CMK (cell line): ENCODE results near the gene CPTP.

Experiments used
- DNase-seq: peaks from one replicate; pipeline ENCODE4 v3.0.0-alpha.2; 2010; ENCODE audit warnings: low read depth

The CPTP gene

DNA sequence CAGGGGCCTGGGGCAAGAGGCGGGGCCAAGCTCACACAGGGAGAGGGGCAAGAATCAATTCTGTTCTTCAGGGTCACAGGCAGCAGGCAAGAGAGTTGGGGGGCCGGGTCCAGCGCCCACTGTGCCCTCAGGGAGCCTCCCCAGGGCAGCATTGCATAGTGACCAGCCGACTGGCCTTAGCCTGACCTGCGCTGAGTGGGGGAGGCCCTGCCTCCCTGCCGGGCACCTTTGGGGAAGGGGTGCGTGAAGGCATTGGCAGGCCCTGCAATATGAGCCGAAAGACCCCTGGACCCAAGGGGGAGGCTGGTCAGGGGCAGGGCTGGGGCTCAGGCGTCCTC, 32.2 kb upstream of the CPTP start:
- DNase-seq, result no peak

DNA sequence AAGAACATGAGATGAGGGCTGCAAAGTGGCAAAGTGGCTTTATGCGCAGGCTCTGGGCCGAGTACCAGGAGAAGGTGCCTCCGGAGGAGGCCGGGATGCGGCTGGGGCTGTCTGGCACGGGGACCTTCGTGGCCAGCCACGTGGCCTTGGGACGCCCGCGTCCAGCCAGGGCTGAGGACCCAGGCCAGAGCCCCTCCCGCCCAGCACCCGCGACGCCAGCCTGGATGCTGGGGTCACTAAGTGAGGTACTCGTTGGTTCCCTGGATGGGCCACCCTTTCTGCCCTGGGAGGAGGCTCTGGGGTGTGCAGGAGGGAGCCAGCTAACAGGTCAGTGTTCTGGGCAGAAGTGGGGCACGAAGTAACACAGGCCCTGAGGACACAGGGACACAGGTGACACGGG, 31.8 kb upstream of the CPTP start:
- DNase-seq, result no peak

DNA sequence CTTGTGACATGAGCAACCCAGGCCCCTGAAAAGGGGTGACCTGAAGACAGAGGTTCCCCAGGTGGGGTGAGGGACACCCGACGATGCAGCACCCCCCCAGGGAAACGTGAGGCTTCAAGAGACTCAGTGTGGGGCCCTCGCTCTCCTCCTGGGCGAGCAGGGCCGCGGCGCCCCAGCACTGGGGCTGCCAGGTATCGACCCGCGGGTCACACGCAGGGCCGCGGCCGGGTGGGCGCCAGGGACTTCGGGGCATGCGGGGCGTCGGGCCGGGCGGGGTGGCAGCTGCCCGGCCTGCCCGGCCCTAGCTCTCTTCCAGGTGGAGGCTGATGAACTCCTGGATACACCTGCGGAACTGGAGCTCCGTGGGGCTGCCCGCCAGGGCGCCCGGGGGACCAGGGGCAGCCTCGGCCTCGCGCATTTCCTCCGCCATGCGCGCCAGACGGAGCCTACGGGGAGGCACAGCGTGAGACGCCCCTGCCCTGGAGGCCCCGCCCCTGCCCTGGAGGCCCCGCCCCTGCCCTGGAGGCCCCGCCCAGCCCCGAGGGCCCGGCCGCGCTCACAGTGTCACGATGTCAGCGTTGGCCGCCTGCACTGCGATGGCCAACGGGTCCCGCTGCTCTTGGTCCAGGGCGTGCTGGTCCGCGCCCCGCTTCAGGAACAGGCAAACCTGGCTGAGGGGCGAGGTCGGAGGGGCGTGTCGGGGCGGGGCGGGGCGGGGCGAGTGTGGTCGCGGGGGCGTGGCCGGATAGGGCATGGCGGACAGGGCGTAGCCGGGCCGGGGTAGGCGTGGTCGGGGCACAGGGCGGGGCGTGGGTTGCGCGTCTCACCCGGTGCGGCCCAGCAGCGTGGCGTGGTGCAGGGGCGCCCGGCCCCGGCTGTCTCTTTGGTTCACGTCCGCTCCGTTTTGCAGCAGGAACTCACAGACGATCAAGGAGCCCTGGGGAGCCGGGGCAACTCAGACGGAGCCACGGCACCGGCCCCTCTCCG, 31.0 kb upstream of the CPTP start:
- DNase-seq, result no peak

DNA sequence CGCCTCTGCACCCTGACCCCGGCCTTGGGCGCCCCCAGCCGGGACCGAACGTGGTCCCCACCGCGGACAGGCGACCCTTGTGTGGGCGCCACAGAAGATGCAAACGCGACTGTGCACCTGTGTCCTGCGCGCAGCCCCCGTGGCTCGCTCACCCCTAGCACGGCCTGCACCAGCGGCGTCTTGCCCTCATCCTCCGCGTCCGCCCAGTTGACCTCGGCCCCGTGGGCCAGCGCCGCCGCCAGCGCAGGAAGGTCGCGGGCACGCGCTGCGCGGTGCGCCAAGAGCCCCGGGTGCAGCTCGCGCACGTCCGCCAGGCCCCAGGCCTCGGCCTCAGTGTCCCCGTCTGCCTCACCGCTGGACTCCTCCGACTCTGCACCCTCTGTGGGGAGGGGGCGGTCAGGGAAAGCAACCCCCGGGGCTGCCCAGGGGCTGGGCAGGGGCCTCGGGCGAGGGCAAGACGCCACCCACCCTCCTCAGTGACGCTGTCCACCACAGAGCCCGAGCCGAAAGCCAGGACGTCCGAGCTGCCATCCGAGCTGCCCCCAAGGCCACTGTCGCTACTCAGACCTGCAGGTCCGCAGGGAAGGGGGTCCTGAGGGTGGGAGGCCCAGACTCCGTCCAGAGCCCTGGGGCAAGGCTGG, 30.2 kb upstream of the CPTP start:
- DNase-seq, result no peak

DNA sequence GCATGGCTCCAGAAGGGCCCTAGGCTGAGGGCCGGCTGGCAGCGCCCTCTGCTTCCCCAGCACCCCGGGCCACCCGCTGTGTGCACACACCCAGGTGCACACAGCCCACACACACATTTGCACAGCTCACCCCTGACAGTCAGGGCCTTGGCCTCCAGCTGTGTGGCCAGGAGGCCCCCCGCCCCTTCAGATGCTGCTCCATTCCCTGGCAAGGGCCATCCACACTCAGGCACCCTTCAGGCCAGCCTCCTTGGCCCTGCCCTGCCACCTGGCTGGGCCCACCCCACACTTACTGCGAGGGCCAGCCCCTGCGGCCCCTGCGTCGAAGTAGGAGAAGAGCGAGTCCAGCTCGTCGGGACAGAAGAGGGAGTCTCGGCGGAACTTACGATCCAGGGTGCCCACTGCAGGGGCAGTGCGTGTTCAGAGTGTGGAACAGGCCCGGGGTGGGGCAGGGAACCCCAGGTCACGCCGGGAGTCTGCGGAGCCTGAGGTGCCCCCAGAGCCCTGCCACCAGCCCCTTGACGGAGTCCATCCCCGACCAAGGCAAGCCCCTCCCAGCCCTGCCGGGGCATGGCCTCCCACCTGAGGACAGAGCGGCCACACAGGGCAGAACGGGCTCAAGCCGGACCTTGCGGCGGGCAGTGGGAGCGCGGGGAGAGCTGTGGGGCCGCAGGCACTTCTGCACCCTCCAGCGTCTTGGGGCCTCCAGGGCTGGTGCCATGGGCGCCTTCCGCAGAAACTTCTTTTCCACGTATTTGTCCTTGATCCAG, 29.3 kb upstream of the CPTP start:
- DNase-seq, result no peak

DNA sequence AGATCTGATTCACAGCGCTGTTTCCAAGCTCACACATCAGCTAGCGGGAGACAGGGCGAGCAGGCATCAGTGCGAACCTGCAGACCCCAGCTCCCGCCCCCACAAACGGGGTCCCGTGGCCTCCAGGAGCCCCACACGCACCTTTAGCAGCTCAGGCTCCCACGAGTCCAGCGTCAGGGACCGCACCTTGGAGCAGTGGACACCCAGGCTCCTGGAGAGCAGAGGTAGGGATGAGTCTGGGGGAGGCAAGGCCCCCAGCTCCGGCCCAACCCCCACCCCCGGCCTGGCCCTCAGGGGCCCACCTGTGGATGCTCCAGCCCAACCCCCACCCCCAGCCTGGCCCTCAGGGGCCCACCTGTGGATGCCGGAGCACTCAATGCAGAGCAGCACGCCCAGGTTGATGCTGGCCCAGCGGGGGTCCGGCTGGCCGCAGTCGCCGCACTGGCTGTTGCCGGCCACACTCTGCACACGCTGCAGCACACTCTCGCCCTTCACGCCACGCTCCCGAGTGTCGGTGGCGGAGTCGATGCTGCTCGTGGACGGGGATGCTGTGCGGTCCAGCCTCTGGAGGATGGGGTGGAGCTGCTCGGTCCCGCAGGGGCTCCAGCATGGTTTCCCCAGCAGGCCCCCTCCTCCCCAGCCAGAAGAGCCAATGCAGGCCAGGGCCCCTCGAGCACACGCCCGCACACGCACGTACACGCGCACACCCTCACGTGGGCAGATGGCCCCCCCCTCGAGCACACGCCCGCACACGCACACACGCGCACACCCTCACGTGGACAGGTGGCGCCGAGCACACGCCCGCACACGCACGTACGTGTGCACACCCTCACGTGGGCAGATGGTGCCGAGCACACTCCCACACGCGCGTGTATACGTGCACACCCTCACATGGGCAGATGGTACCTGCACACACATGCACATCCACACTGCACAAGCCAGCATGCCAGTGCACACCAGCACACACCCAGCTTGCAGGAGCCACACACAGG, 28.2 kb upstream of the CPTP start:
- no peak for DNase-seq

DNA sequence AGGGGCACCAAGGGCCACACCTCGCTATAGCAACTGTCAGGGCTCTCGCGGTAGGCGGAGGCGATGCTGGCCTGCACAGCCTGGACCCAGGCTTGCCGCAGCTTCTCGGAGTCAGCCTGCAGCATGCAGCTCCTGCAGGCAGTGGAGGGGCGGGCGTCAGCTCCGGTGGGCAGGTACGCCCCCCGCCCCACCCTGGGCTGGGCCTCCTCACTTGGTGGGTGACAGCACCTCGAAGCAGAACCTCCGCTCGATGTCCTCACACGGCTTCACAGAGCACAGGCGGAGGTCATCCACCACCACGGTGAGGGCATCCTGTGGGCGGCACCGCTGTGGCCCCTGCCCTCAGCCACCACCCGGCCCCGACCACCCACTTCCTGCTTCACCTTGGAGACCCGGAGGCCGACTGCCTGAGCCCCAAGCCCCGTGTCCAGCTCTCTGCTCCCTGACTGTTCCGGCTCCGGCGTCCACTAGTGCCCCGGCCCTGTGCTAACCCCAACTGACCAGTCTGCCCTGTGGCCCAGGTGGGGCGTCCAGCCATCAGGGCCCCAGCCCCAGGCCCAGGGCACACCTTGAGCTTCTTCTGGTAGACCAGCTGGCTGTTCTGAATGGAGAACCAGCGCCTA, 26.7 kb upstream of the CPTP start:
- no peak for DNase-seq

DNA sequence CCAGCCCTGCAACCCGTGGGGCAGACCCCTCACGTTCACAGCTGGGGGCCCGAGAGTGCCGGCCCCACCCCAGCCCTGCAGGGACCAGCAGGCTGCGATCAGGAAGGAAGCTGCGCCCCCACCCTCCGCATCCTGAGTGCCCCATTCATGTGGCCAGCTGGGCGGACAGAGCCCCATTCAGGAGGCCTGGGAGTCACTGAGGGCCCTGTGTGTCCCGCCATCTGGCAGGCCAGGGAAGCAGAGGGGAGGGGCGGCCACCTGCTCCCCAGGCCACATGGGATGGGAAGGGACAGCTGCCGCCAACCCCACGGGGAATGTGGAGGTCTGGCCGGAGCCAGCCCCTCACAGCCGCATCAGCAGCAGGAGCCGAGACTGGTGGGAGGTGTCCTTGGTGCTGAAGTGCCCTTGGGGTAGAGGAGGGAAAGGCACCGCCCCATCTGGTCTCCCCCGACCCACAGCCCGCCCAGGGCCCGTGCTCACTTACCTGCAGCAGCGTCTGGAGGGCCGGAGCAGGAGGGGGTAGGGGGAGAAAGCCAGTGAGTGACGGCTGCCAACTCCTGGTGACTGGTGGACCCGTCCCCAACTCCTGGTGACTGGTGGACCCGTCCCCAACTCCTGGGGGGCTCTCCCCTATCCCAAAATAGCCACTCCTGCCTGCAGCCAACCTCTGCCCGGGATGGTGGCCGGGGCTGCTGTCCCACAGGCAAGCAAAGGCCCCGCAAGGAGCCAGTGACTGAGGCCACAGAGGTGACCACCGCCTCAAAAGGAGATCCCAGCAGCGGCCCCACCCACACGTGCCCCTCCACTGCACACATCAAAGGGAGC, 25.5 kb upstream of the CPTP start:
- no peak for DNase-seq

DNA sequence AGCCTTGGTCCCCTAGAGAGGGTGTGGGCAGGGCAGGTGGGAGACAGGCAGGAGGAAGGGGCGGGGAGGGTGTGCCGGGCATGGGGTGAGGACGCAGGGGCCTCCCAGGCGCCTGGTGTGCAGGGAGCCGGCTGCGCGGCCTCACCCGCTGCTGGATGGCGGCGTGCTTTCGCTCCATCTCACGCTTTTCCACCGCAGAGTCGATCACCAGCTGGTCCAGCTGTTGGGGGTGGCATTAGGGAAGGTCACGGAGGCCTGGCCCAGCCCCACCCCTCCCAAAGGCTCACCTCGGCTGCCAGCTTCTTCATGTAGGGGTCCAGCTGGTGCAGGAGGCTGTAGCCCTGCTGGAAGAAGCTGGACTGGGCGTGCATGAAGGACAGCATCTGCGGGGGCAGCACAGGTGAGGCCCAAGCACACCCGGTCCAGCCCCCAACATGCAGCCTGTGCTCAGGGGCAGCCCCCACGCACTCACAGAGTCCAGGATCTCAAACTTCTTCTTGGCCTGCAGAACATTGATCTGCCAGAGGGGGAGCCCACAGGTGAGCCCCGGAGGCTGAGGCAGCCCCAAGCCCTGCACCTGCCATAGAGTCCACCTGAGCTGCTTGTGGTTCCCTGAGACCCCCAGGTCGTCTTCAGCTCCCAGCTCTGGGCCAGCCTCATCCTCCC, 24.8 kb upstream of the CPTP start:
- DNase-seq, result no peak

DNA sequence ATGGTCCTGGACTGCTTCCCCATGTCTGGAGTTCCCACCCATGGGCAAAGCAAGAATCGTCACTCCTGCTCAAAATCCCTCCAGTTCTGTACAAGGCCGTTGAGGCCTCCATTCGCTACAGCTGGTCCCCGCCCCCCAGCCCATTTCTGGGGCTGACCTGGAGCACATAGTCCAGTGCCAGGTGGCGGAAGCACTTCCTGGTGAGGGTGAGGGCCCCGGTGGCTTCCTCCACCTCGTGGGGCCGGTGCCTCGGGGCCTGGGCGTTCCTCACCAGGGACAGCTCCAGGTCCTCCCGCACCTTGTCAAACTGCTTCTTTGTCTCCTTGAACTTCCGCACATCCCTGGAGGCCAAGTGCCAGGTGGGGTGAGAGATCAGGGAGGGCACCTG, 24.3 kb upstream of the CPTP start:
- no peak for DNase-seq

DNA sequence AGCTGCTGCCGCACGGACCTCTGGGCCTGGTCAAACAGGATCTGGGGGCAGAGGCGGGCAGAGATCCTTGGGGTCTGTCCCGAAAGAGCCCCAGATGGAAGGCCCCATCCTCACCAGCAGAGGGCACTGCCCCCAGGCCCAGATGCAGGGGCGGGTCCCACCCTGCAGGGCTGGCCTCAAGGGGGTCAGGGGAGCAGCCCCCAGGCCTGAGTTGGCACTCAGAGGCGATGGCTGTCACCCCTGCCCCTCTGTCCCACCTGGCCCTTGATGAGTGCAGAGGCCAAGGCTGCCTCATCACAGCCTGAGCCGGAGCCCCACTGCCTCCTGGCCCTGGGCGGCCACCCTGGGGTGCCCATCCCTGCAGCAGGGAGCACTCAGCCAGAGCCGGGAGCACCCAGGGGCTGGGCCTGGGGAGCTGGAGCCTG, 22.6 kb upstream of the CPTP start:
- no peak for DNase-seq

DNA sequence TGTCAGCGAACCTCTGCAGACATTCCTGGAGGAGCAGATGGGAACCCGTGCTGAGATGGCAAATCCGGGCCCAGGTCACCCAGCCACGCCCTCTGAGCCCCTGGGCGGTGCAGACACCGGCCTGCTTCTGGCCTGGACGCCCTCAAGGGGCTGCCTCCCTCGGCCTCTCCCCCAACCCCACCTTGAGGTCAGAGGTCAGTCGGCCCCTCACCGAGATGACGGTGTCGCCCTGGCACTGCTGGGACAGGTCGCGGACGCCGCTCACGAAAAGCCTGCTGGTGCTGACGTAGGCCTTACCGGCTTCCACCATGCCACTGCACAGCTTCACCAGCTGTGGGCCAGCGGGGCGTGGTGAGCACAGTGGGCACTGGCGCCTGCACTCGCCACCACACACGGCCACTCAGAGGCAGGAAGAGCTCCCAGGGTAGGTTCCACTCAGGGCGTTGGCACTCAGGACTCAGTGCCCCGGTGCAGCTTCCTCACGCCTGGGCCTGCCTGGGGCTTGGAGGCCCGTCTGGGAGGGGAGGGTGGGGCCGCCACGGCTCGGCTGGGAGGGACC, 21.6 kb upstream of the CPTP start:
- DNase-seq, result no peak

DNA sequence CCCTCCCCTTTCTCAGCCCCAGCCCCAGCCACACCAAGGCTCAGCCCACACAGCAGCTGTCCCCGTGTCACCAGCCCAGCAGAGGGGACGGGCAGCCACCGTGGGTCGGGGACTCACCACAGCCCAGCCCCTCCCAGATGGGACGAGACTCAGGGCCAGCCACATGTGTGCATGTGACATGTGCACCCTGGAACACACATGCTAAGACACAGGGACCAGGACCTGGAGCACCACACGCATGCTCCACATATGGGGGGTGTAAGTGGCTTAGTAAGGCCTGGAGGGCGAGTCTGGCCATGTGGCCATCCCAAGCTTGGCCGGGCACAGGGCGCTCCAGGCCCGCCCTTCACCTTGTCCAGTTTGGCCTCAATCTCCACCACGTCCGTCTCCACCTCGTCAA, 20.9 kb upstream of the CPTP start:
- no peak for DNase-seq

DNA sequence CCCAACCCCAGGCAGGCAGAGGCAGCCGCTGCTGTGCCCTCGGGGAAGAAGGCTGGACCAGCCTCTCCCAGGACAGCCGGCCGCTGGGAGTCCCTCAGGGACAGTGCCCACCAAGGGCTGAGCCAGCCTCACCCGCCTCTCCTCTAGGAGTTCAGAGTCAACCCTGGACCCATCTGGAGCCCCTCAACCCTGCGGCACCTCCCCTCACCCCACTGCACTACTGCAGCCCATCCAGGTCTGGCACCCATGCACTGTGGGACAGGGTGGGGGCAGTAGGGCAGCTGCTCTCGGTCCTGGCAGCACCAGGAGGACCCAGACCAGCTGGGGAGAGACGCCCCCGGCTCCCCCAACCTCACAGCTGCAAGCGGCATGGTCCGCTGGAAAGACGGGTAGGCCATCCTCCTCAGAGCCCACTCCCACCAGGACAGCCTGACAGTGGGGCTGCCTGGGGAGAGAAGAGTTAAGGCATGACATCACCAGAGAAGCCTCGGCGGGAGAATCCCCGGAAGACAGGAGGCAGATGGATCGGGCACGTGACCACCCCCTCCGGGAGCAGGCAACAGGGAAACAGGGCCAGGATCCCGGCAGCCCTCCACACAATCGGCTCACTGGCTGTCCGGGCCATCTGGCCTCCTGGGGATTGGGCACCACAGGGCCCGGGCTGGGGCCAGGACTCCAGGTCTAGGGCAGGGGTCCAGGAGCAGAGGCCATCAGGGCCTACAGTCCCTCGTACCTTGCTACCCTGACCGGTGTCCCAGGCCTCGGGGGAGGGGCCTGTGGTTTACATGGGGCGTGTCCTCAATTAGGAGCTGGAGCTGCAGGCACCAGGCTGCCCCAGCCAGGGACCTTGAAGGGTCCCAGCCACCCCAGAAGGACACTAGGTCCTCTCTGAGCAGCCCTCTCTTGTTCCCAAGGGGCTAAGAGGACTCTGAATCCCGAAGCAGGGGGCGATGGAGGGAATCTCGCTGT, 20.0 kb upstream of the CPTP start:
- DNase-seq, result no peak

DNA sequence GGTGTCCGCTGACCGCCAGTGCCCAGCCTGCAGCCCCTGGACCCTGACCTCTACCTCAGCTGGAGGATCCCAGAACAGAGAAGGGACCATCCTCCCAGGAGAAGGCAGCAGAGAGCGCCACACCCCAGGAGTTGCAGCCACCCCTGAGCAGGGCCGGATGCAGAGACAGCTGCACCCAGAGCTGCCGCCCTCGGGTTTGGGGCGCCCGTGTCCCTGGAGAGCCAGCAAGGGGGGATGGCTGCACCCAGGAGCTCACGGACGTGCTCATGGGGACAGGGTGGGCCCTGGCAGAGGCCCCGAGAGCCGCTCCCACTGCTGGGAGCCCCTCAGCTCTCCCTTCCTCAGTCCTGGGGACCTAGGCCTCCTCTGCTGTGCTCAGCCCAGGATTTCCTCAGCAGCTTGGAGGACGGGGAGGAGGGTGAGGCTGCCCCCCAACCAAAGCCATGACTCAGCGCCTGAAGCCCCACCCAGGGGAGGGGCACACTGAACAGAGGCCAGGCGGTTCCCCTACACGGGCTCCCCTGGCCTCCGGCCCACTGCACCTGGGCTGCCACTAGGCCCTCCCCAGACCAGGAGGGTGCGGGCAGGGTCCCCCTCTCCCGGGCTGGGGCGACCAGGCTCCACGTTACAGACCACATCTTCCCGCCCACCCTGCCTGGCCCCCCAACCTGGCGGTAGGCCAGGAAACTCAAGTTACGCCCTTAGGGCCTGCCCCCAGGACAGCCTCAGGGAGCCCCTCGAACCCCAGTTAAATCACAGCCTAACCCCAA, 19.1 kb upstream of the CPTP start:
- DNase-seq, result no peak

DNA sequence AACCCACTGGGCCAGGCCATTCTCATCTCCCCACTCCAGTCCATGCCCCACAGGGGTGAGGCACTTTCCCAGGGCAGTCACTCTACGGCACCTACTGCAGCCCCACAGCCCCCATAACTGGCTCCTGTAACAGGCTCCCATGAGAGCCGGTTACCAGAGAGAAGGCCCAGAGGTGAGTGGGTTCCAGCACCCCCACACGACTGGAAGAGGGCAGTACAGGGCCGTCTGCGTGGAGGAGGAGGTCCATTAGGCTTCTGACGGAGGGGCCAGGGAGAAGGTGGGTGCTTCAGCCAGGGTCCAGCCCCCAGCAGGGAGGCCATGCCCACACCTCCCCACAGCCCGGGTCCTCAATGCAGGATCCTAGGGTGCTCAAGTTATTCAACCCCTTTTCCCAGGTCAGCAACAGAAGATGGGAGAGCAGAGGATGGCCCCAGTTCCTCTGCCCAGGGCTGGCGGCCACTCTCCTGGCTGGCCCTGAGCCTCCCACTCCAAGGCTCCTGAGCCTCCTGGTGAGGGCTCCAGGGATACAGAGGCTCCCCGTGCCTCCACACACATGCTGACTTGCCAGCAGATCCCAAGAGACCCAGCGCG, 18.4 kb upstream of the CPTP start:
- no peak for DNase-seq

DNA sequence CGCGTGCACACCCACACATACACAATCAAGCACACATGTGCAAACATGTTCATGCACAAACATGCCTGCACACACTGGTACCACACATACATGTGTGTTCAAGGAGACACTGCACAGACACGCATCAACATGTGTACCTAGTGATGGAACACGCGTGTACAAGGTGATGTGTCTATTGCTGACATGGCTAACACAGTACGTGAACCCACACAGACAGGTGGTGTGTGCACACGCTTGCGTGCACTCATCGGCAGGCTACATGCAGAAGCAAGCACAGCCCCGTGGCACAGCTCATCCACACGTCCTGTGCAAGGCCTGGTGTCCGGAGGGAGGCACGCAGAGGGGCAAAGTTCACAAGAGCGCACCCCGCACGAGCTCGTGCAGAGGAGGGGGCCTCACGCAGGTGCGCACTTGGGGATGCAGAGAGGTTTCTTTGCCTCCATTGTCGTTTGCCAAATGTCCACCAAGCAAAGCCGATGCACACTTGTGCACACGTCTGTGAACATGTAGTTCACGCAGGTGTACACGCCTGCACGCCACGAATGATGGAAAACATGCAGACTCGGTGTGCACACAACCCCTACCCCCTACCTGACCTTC, 17.8 kb upstream of the CPTP start:
- DNase-seq, result no peak
